HepG2 (cell line): ENCODE data around the gene RRP36. TPM values are rescaled to one million over a fixed set of nuclear protein-coding genes. Genes with fewer than 3 reads are reported as not detected.

Experiments
- AGO1 ChIP-seq: fragments of 200-400 bp; formaldehyde crosslinking; IDR thresholded peaks from 2 replicates; pipeline ENCODE4 v1.6.1; 2017; ENCODE audit warnings: mild to moderate bottlenecking, low read depth, low read length, moderate library complexity; ENCODE audit not compliant: poor library complexity, severe bottlenecking
- CEBPZ ChIP-seq: IDR thresholded peaks from 2 replicates; pipeline ENCODE4 v1.6.1; 2012; ENCODE audit warnings: low read length, improper control_type of control experiment
- DZIP1 ChIP-seq: sonication (generic); formaldehyde crosslinking; IDR thresholded peaks from 2 replicates; pipeline ENCODE4 v1.5.0; 2020; ENCODE audit warnings: mild to moderate bottlenecking, missing genetic modification reagents
- KLF13 ChIP-seq: sonication (generic); formaldehyde crosslinking; IDR thresholded peaks from 2 replicates; pipeline ENCODE4 v1.4.0; 2020; ENCODE audit warnings: mild to moderate bottlenecking, missing genetic modification reagents
- RBFOX2 ChIP-seq: fragments of 200-400 bp; formaldehyde crosslinking; IDR thresholded peaks from 2 replicates; pipeline ENCODE4 v1.6.1; 2017; ENCODE audit warnings: low read depth, mild to moderate bottlenecking, low read length
- TAF1 ChIP-seq: sonication (generic); formaldehyde crosslinking; IDR thresholded peaks from 2 replicates; pipeline ENCODE4 v1.4.0; 2020; ENCODE audit warnings: missing genetic modification reagents
- THAP11 ChIP-seq: IDR thresholded peaks from 2 replicates; pipeline ENCODE4 v1.6.1; 2016; ENCODE audit warnings: missing biosample characterization, missing genetic modification reagents
- TSC22D2 ChIP-seq: sonication (generic); formaldehyde crosslinking; IDR thresholded peaks from 2 replicates; pipeline ENCODE4 v1.5.1; 2020; ENCODE audit warnings: missing genetic modification reagents, mild to moderate bottlenecking, borderline replicate concordance
- ZBTB43 ChIP-seq: sonication (generic); formaldehyde crosslinking; conservative IDR thresholded peaks from 2 replicates; pipeline ENCODE4 v1.4.0; 2020; ENCODE audit warnings: missing genetic modification reagents
- ZKSCAN8 ChIP-seq: IDR thresholded peaks from 2 replicates; pipeline ENCODE4 v1.6.1; 2016; ENCODE audit warnings: borderline replicate concordance, missing genetic modification reagents, missing compliant biosample characterization
- ZMYM3 ChIP-seq: sonication (generic); formaldehyde crosslinking; IDR thresholded peaks from 2 replicates; pipeline ENCODE4 v1.5.1; 2020; ENCODE audit warnings: mild to moderate bottlenecking, missing genetic modification reagents
- ZNF343 ChIP-seq: sonication (generic); formaldehyde crosslinking; IDR thresholded peaks from 2 replicates; pipeline ENCODE4 v1.4.0; 2020; ENCODE audit warnings: mild to moderate bottlenecking, missing genetic modification reagents
- ZNF431 ChIP-seq: sonication (generic); formaldehyde crosslinking; IDR thresholded peaks from 2 replicates; pipeline ENCODE4 v1.9.0; 2022; ENCODE audit warnings: missing genetic modification reagents, low read depth, mild to moderate bottlenecking, borderline replicate concordance
- ZNF530 ChIP-seq: sonication (generic); formaldehyde crosslinking; IDR thresholded peaks from 2 replicates; pipeline ENCODE4 v1.5.0; 2020; ENCODE audit warnings: low read depth, mild to moderate bottlenecking, missing genetic modification reagents
- ZNF574 ChIP-seq: sonication (generic); formaldehyde crosslinking; IDR thresholded peaks from 2 replicates; pipeline ENCODE4 v1.4.0; 2020; ENCODE audit warnings: missing genetic modification reagents
- polyA plus RNA-seq, 8 experiments: library from polyadenylated mRNA; depleted of rRNA in 3 of 8; stranded (reverse) in 7 of 8; unstranded in 1 of 8; fragments of >200 nt; fragmentation: Illumina TruSeq in 4 of 8; extraction: Trizol in 4 of 8; gene quantifications; 2 replicates each; pipeline versions ENCODE4 v1.2.1 to v1.2.3, GENCODE V29; 2011 to 2016; ENCODE audit warnings: low read depth in 4 of 8, missing spikeins in 1 of 8, mixed read lengths in 1 of 8; ENCODE audit not compliant: insufficient read depth in 1 of 8
- total RNA-seq, 5 experiments: library from RNA; depleted of rRNA; stranded (reverse); fragments of >200 nt; fragmentation: Illumina TruSeq; extraction: Trizol; gene quantifications; 2 replicates each; pipeline ENCODE4 v1.2.3, GENCODE V29; 2016; ENCODE audit warnings: low read depth in 1 of 5
- TF ChIP-seq, protein P1 (sequence below): sonication (generic); formaldehyde crosslinking; IDR thresholded peaks from 2 replicates; pipeline ENCODE4 v1.5.1; 2020; ENCODE audit warnings: missing genetic modification reagents, mild to moderate bottlenecking, borderline replicate concordance

Gene RRP36
- total and polyA plus RNA-seq, 2 of the 13 experiments (the other 11 are each of a cell fraction or from before 2014, with no cell fraction given): 29.5 to 144 TPM

- TF ChIP-seq AGO1 (peak; percentile 77), KLF13 (0 out of 2 replicates have a peak, but pooled peaks have one; percentile 35), DZIP1 (CRISPR knock-in tag) (peak; percentile 83), ZMYM3 (CRISPR knock-in tag) (peak; percentile 37), TAF1 (peak; percentile 40; the same call in 1 of the 2 replicates), RBFOX2 (peak; percentile 76), ZKSCAN8 (CRISPR knock-in tag) (no peak), ZNF343 (CRISPR knock-in tag) (peak; percentile 64; the same call in 1 of the 2 replicates), TSC22D2 (CRISPR knock-in tag) (peak; percentile 72; the same call in 1 of the 2 replicates), ZNF431 (no peak), THAP11 (CRISPR knock-in tag) (peak; percentile 44; the same call in 1 of the 2 replicates), CEBPZ (no peak), ZNF574 (CRISPR knock-in tag) (peak; percentile 47), ZNF530 (CRISPR knock-in tag) (peak; percentile 33; the same call in 1 of the 2 replicates), ZBTB43 (0 out of 2 replicates have a peak, but pooled peaks have one; percentile 13)
- TF ChIP-seq, protein P1, sequence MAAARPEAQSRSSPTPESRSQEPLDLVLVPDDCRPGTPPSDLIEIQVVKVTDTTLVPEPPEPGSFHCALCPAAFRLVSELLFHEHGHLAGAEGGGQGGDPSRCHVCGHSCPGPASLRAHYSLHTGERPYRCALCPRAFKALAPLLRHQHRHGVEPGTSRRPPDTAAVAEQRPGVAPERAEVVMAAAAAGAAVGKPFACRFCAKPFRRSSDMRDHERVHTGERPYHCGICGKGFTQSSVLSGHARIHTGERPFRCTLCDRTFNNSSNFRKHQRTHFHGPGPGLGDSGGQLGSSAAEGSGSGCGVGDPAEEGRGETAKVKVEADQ (CRISPR knock-in tag): peak; percentile 39; the same call in 1 of the 2 replicates
These were observed 55.3 kb downstream of the RRP36 start (continued) for GRCh38 chr6:43076464-43077332.
